GM21825 (cell line): ENCODE measurements around the gene CEP55.
"Not testable (repeated sequence)": the region's sequence is repeated elsewhere in the genome, so short reads cannot be mapped to it uniquely, and the experiment has no call there.

Experiments
- ATAC-seq: cut with Tn5 transposase; IDR thresholded peaks from one replicate; pipeline ENCODE4 v1.9.1; 2021; ENCODE audit warnings: mild to moderate bottlenecking, moderate library complexity; ENCODE audit not compliant: unreplicated experiment

Gene CEP55

GRCh38 chr10:93496322-93497041 is at the start of gene CEP55:
CEP55 (plus strand) TSS chr10:93496612; CDS start chr10:93500052, 3,440 bp downstream.
- ATAC-seq = peak; percentile 98

GRCh38 chr10:93447019-93447418 is 49.4 kb upstream of the CEP55 start:
- ATAC-seq = no peak

- ATAC-seq = no peak
These were observed 48.4 kb upstream of the CEP55 start for GRCh38 chr10:93447970-93448369.

GRCh38 chr10:93451244-93451947 is 45.0 kb upstream of the CEP55 start:
- ATAC-seq = no peak

GRCh38 chr10:93452143-93452542 is 44.3 kb upstream of the CEP55 start:
- ATAC-seq = no peak

GRCh38 chr10:93454146-93454545 is 42.3 kb upstream of the CEP55 start:
- ATAC-seq = no peak

GRCh38 chr10:93454736-93455135 is 41.7 kb upstream of the CEP55 start:
- no peak for ATAC-seq

GRCh38 chr10:93456480-93456879 is 39.9 kb upstream of the CEP55 start:
- no peak for ATAC-seq

- no peak for ATAC-seq
These were observed 38.9 kb upstream of the CEP55 start for GRCh38 chr10:93457511-93457910.

GRCh38 chr10:93458821-93459257 is 37.6 kb upstream of the CEP55 start:
- no peak for ATAC-seq

GRCh38 chr10:93459466-93459865 is 36.9 kb upstream of the CEP55 start:
- no peak for ATAC-seq

GRCh38 chr10:93461109-93461806 is 35.2 kb upstream of the CEP55 start:
- ATAC-seq = no peak

GRCh38 chr10:93461807-93462178 is 34.6 kb upstream of the CEP55 start:
- ATAC-seq = no peak

- ATAC-seq = no peak
These were observed 34.0 kb upstream of the CEP55 start for GRCh38 chr10:93462371-93462770.

- ATAC-seq = no peak
These were observed 33.5 kb upstream of the CEP55 start for GRCh38 chr10:93462881-93463280.

GRCh38 chr10:93463723-93464476 is 32.5 kb upstream of the CEP55 start:
- ATAC-seq = no peak

GRCh38 chr10:93464776-93465388 is 31.5 kb upstream of the CEP55 start:
- ATAC-seq = no peak

GRCh38 chr10:93465806-93466675 is 30.4 kb upstream of the CEP55 start:
- no peak for ATAC-seq

- not testable (repeated sequence) for ATAC-seq
These were observed 28.8 kb upstream of the CEP55 start for GRCh38 chr10:93467635-93468034.
